NCI-H2029 (cell line): Measurements from ENCODE around the gene PLXNB1.

Experiments
- DNase-seq: peaks from one replicate; lab custom pipeline; 2025; lab: John Stamatoyannopoulos, UW

PLXNB1 gene

DNA sequence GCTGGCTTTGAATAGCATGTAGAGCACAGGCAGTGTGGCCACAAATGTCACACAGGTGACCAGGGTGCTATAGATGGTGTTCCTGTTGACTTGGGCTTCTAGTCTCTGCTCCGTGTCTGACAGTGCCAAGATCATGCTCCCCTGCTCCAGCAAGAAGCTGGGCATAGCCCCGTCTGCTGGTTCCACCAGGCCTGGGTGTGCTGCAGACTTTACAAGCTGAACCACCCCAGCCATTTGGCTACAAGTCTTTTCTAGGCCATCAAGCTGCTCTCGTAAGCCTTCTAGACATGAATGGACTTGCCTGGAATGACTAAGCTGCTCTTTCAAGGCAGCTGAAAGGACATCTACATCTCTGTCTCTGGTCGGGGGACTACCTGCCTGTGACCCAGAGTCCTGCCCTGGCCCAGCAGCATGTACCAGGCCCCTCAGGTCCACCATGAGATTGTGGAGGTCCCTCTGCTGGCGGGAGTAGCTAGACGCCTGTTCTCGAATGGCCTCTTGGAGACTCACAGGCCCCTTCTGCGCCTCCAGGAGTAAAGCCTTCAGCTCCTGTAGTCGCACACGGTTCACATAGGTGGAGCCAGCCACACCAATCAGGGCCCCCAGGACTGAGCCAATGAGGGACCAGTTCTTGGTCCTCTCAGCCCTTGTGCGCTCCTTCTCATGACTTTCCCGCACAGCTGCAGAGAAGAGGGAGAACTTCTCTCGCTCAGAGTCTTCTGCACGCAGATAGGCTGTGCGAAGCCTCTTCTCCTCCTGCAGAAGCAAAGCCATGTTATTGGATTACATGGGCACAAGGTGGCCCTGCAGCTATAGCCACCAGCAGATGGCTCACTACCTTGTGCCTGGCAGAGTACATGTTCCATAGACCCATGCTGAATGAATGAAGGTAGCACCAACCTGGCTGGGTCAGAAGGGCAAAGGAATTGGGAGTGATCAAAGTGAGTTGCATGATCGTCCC lies 2.8 kb upstream of the PLXNB1 start:
- DNase-seq, result no peak

- no peak for DNase-seq
Observed at GRCh38 chr3:48431224-48432029, 1.5 kb upstream of the PLXNB1 start.

GRCh38 chr3:48430708-48431101 lies 819 bp upstream of the PLXNB1 start:
- DNase-seq, result no peak

GRCh38 chr3:48429317-48429959 lies 448 bp downstream of the PLXNB1 start:
- DNase-seq, result peak; percentile 33

GRCh38 chr3:48428572-48429316 lies 1.1 kb downstream of the PLXNB1 start:
- DNase-seq, result no peak

DNA sequence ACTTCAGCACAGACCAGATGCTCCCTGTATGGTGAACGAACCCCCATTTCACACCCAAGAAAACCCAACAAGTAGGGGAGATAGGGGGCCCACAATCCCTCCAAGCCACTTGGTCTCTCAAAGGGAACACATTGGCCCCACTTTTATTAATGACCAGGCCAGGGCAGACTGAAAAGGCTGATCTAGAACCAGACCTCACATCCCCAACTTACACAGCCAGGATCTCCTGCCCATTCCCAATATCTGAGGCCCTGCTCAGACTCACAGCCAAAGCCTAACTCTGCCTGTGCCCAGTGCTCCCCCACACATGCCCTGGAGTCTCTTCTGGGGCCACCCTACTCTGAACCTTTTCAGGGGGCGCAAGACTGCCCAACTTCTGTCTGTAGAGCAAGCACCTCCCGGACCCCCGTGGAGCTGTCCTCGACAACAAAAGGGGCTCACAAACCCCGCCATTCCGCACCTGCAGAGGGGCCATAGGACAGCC lies 1.8 kb downstream of the PLXNB1 start:
- DNase-seq, result no peak

- no peak for DNase-seq
Observed at GRCh38 chr3:48427630-48427962, 2.3 kb downstream of the PLXNB1 start.

GRCh38 chr3:48426944-48427629 lies 2.8 kb downstream of the PLXNB1 start:
- no peak for DNase-seq

DNA sequence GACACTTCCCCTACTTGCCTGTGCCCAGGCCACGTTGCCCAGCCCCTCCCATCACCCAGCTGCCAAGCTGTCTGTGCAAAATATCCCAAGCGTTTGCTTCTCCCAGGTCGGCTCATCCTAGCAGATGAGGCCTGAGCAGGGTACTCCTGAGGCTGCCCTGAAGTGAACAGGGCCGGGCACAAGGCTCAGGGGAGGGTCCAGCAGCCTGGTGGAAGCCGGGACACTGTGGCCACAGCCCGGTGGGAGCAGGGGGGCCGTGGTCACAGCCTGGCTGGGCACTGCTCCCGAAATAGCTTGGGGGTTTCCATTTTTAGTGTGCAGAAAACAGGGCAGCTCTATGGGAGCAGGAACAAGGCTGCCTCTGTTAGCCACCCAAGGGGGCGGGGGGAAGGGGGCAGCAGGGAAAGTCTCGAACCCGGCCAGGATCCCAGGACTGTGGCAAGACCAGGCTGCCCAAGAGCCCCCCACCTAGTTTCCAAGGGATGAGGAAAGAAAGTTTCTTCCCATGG lies 3.4 kb downstream of the PLXNB1 start:
- no peak for DNase-seq

DNA sequence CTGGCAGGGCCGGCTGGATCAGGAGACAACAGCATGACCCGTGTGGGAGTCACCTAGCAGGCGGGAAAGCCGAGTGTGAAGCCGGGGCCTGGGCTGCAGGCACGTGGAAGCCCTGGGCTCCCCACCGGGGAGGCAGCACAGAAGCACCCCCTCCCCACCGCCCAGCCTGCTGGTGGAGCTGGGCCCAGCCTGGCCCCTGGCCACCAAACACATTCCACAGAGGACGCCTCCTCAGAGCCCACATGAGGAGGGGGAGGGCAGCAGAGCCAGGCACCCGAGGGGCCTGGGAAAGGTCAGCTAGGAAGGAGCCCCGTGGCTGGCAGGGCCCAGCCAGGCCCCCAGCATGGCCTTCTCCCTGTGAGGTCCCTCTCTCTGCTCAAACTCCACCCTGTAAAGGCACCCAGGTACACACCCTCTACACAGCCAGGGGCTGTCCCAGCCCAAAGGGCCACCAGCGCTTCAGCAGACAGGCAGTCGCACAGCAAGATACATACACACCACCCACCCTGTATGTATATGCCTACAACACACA lies 4.5 kb downstream of the PLXNB1 start:
- no peak for DNase-seq

DNA sequence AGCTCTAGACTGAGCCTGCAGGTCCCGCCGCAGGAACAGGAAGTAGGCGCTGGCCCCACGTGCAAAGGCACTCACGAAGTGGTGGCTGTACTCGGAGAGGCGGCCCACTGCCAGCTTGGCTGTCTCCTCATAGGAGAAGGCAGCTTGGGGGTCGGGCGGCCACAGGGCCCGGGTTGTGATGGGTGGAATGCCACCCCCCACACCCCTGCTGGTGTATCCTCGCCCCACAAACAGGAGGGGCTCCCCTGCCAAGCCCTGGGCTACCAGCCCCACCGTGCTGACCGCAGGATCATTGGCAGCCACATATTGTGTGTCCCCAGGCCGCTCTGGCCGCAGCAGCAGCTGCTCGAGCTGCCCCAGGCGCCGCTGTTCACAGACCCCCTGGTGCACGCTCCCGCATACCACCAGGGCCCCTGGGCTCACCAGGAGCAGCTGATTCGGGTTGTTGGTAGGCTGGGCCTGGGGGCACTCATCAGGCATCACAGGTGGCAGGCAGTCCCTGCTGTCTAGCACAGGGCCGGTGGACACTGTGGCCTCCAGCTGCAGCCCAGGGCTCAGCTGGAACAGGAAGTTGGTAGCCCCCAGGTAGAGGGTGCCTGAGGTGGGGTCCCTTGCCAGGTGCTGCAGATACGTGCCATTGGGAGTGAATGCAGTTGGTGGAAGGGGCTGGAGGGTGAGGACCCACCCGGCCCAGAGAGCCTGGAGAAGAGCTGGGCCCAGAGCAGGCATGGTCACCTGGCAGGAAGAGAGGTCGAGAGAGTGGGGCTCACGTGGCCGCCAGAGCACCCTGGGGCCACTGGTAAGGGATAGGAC lies 5.8 kb downstream of the PLXNB1 start:
- DNase-seq, result no peak

DNA sequence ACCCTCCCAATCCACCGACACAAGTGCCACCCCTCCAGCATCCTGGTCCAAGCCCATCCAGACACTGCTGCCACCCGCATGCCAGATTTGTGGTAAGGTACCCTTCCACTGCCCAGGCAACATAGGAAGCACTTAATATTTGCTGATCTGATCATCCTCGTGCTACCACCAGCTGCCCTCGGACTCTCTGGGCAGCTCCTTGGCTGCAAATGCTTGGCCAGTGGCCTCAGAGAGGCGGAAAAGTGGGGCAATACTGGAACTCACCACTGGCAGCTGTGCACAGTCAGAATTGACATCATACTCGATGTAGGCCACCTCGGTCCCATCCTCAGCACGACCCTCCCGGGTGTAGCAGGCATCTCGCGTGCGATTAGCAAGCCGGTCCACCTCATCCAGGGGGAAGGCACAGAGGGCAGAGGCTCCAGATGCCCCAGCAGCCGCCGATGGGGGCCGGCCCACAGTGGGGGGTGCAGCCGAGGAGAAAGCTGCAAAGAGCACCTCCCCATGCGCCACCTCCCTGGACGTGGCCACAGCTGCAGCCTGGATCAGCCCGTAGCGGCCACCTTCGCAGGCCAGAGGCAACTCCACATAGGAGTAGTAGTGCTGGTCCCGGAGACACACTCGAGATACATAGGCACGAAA lies 6.5 kb downstream of the PLXNB1 start:
- no peak for DNase-seq

DNA sequence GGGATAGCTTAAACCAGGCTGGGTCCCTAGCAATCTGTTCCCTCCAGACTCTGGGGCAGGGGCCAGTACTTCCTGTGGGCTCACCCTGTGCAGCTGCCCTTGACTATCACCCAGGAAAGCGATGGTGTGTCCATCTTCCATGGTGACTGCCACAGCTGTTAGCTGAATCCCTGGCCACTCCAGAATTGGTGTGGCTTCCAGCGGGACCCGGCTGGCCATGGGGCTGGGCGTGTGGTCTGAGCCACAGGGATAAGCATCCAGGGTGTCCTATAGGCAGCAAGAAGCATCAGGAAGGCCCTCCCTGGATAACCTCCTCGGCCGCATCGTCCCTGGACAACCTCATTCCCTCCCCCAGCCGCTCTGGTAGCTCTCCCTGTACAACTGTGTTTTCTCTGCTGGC lies 7.2 kb downstream of the PLXNB1 start:
- DNase-seq, result no peak

DNA sequence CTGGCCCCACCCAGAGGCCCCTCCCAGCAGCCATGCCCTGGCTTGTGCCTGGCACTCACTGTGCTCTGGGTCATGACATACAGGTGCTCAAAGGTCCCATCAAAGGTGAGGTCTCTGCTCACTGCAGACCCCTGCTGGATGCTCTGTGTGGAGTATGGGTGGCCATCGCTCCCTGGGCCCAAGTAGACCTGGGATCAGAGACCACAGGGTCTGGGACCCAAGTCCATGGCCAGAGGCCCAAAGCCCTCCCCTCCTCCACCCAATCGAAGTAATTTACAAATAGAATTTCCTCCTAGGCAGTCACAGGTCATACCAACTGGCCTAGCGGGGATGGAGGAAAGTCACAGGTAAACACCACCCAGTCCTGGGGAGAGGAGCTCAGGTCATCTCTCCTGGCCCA lies 7.6 kb downstream of the PLXNB1 start:
- no peak for DNase-seq

GRCh38 chr3:48420561-48420960 lies 9.3 kb downstream of the PLXNB1 start:
- DNase-seq, result no peak

DNA sequence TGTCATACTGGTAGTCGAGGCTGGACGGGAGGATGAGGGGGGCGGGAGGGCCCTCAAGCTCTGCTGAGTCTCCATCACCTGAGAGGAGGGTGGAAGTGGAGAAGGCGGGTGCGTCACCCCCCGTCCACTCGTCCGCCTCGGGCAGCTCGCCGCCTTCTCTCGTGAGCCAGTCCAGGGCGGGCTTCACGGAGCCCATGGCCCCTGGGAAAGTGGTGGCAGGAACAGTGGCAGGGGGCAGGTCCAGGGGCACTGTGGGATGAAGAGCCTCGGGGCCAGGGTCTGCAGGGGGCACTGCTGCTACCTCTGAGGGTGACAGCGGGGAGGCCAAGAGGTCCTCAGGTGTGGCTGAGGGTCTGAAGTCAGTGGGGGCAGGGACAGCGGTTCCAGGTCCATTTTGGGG lies 10.3 kb downstream of the PLXNB1 start:
- DNase-seq, result no peak

DNA sequence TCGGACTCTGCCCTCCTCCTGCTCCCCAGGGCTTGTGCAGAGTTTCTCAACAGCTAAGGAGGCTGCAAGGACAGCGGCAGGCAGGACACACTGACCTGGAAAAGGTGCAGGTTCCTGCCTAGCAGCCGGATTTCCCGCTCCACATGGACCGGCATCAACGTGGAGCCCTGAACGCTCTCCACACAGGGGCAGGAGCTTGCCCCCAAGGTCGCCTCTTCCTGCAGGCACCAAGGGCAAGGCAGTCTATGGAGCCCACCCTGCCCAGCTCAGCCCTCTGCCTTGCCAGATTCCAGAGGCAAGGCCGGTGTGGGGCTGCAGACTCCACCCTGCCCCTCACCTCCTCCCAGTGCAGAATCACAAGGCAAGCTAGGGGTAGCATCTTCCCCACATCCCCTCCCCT lies 10.7 kb downstream of the PLXNB1 start:
- no peak for DNase-seq

GRCh38 chr3:48418651-48419050 lies 11.2 kb downstream of the PLXNB1 start:
- DNase-seq, result no peak

- DNase-seq, result no peak
Observed at GRCh38 chr3:48418140-48418539, 11.7 kb downstream of the PLXNB1 start.
